Kidney (tissue), 14 donors: ENCODE data around the gene YTHDC1. TPM values are rescaled to one million over a fixed set of nuclear protein-coding genes. Genes with fewer than 3 reads are reported as not detected.

ENCODE experiments used
- DNase-seq, 5 donors: peaks; one replicate each; pipeline ENCODE4 v3.0.0-alpha.2; 2013 to 2020
- FAIRE-seq: peaks from 2 replicates; lab custom pipeline; 2012; peaks lifted over from hg19 to GRCh38; lab: Jason Lieb, UNC
- H3K27ac ChIP-seq, 2 donors: one replicate each; pipeline ENCODE4 v1.7.0; 2013; ENCODE audit warnings: low read depth in 2 of 2, low read length in 2 of 2, inconsistent platforms in 1 of 2
- H3K27me3 ChIP-seq: one replicate; pipeline ENCODE4 v1.7.1; 2013; ENCODE audit warnings: low read length, inconsistent platforms; ENCODE audit not compliant: control insufficient read depth, insufficient read depth
- H3K36me3 ChIP-seq, 3 donors: one replicate each; pipeline versions ENCODE4 v1.7.0 to v1.7.1; 2013; ENCODE audit warnings: low read length in 3 of 3, control low read depth in 1 of 3, inconsistent platforms in 1 of 3; ENCODE audit not compliant: insufficient read depth in 3 of 3, control insufficient read depth in 2 of 3
- H3K4me1 ChIP-seq, 3 donors: one replicate each; pipeline versions ENCODE4 v1.7.0 to v1.7.1; 2013; ENCODE audit warnings: low read length in 3 of 3, inconsistent platforms in 1 of 3, low read depth in 1 of 3; ENCODE audit not compliant: control insufficient read depth in 2 of 3, insufficient read depth in 2 of 3
- H3K4me3 ChIP-seq, 3 donors: one replicate each; pipeline versions ENCODE4 v1.7.0 to v1.8.1; 2013; ENCODE audit warnings: low read length in 3 of 3, control low read depth in 1 of 3, inconsistent platforms in 1 of 3
- H3K9ac ChIP-seq, 3 donors: one replicate each; pipeline versions ENCODE4 v1.7.0 to v1.7.1; 2013; ENCODE audit warnings: low read length in 3 of 3, control low read depth in 1 of 3, inconsistent platforms in 1 of 3
- H3K9me3 ChIP-seq, 3 donors: one replicate each; pipeline versions ENCODE4 v1.7.0 to v1.7.1; 2013; ENCODE audit warnings: low read length in 3 of 3, control low read depth in 1 of 3, inconsistent platforms in 1 of 3; ENCODE audit not compliant: control insufficient read depth in 2 of 3, insufficient read depth in 1 of 3
- intact Hi-C: fragments of 100-400 bp; cut with DNase I; formaldehyde crosslinking; loops from one replicate; pipeline ENCODE4 v1.11.1; 2022
- polyA plus RNA-seq: library from polyadenylated mRNA; stranded (reverse); fragments of 350-450 nt; fragmentation: Illumina TruSeq; extraction: RNeasy Lipid Tissue Mini Kit (QIAGEN cat#74804); gene quantifications from one replicate; pipeline ENCODE4 v1.2.3, GENCODE V29; 2014; ENCODE audit warnings: low read depth, low replicate concordance; ENCODE audit not compliant: insufficient read depth
- total RNA-seq: library from RNA; stranded (reverse); fragmentation: NEBNext Ultra II Directional; extraction: Animal tissue kit (Norgen Biotek cat#: 25700); gene quantifications from one replicate; pipeline ENCODE4 v1.2.1, GENCODE V29; 2021
- TF ChIP-seq, protein P1 (sequence below): IDR thresholded peaks from 3 replicates; pipeline ENCODE4 v1.5.1; 2012; ENCODE audit warnings: mild to moderate bottlenecking, moderate library complexity, borderline replicate concordance; ENCODE audit not compliant: insufficient read depth; ENCODE audit errors: extremely low read depth
- donor health status: control.
- donor health status: control.
- donor health status: control.
- donor health status: control.
- donor health status: control.
- donor health status: DM: yes; HTN: yes; CAD: no.
- donor health status: Normal renal cell carcinoma (clear cell type).

Gene YTHDC1
- total and polyA plus RNA-seq, 2 donors from 2014 or later, result 32.6 to 99.7 TPM

DNA sequence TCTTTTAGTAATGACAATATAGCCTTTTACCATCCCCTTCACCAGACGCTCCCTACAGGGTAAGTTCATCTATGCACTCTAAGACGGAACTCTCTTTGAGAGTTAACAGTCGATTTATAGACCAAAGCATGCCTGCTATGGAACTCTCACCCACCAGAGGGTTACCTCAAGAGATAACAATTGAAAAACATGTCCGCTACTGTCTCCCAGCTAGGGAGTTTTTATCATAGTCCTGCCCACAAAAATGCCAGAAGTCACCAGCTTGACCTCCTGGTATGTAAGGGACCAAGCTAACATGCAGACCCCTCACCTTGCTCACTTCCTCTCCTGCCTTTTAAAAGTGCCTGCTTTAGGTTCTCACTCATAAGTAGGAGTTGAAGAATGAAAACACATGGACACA, 16.7 kb upstream of the YTHDC1 start:
- no peak for DNase-seq
- intact Hi-C loops, result no loop called here
- Histone ChIP-seq H3K4me3 (no peak overlapping the region), H3K36me3 (no peaks in the 10 kb centered on the region), H3K9me3 (no peaks in the 10 kb centered on the region), H3K27me3 (no peaks in the 10 kb centered on the region), H3K4me1 (no peaks in the 10 kb centered on the region), H3K27ac (no peak overlapping the region), H3K9ac (no peak overlapping the region)
- no peak for FAIRE-seq
- TF ChIP-seq, protein P1, sequence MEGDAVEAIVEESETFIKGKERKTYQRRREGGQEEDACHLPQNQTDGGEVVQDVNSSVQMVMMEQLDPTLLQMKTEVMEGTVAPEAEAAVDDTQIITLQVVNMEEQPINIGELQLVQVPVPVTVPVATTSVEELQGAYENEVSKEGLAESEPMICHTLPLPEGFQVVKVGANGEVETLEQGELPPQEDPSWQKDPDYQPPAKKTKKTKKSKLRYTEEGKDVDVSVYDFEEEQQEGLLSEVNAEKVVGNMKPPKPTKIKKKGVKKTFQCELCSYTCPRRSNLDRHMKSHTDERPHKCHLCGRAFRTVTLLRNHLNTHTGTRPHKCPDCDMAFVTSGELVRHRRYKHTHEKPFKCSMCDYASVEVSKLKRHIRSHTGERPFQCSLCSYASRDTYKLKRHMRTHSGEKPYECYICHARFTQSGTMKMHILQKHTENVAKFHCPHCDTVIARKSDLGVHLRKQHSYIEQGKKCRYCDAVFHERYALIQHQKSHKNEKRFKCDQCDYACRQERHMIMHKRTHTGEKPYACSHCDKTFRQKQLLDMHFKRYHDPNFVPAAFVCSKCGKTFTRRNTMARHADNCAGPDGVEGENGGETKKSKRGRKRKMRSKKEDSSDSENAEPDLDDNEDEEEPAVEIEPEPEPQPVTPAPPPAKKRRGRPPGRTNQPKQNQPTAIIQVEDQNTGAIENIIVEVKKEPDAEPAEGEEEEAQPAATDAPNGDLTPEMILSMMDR, result no peak

DNA sequence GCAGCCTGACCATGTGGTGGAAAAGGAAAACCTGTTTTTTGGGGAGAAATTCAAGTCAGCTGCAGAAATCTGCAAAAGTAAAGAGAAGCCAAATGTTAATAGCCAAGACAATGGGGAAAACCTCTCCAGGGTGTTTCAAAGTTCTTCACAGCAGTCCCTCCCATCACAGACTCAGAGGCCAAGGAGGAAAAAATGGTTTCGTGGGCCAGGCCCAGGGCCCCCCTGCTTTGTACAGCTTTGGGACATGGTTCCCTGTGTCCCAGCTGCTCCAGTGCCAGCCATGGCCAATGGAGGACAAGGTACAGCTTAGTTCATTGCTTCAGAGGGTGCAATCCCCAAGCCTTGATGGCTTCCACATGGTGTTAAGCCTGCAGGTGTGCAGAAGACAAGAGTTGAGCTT, 15.2 kb upstream of the YTHDC1 start:
- no peaks in the 10 kb centered on the region for H3K27me3 ChIP-seq
- intact Hi-C loops, result no loop called here
- no peak for DNase-seq

DNA sequence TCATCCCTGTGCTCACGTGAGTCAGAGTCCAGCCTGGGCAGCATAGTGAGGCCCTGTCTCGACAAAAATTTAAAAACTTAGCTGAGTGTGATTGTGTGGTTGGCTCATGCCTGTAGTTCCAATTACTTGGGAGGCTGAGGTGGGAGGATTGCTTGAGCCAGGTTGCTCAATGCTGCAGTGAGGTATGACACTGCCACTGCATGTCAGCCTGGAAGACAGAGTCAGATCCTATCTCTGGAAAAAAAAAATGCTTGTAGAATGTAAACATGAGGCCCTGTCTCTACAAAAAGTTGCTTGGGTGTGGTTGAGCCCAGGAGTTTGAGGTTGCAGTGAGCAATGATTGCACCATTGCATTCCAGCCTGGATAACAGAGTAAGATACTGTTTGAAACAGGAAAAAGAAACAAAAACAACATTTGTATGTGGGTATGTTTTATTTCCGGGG, 11.3 kb upstream of the YTHDC1 start:
- TF ChIP-seq, protein P1, result no peak
- Histone ChIP-seq H3K9ac (no peak overlapping the region), H3K9me3 (no peaks in the 10 kb centered on the region), H3K4me1 (peaks cover 0 to 15% (median 0%) of the 10 kb centered on the region in 3 donors), H3K4me3 (no peak overlapping the region), H3K27me3 (no peaks in the 10 kb centered on the region), H3K27ac (no peak overlapping the region), H3K36me3 (no peaks in the 10 kb centered on the region)
- DNase-seq (no peak), FAIRE-seq (no peak)
- intact Hi-C loops, result no loop called here

More for the DNA sequence above, 15.2 kb upstream of the YTHDC1 start:
- no peaks in the 10 kb centered on the region for H3K9me3 ChIP-seq
- no peak for FAIRE-seq
- no peak overlapping the region for H3K27ac ChIP-seq
- no peak overlapping the region for H3K4me3 ChIP-seq
- peaks cover 0 to 7% (median 0%) of the 10 kb centered on the region in 3 donors for H3K4me1 ChIP-seq
- no peak overlapping the region for H3K9ac ChIP-seq
- H3K36me3 ChIP-seq, result no peaks in the 10 kb centered on the region
- TF ChIP-seq, protein P1, result no peak
